Bronchial epithelial cell (primary cell): ENCODE results near the gene CYTIP. TPM values are rescaled to one million over a fixed set of nuclear protein-coding genes. Genes with fewer than 3 reads are reported as not detected.
A peak's percentile ranks its signal among the peaks of the same experiment; 100 is the strongest.
"Not testable (repeated sequence)": the region's sequence is repeated elsewhere in the genome, so short reads cannot be mapped to it uniquely, and the experiment has no call there.

ENCODE experiments used
- DNase-seq: peaks from one replicate; pipeline ENCODE4 v3.0.0-alpha.2; 2010; ENCODE audit warnings: low read depth
- FAIRE-seq: peaks from 2 replicates; lab custom pipeline; 2011; peaks lifted over from hg19 to GRCh38; lab: Jason Lieb, UNC
- H3K27me3 ChIP-seq: 2 replicates; pipeline ENCODE4 v1.5.1; 2011; ENCODE audit warnings: low read length; ENCODE audit not compliant: control insufficient read depth, insufficient read depth
- H3K36me3 ChIP-seq: 2 replicates; pipeline ENCODE4 v1.5.1; 2011; ENCODE audit warnings: low read length; ENCODE audit not compliant: control insufficient read depth, insufficient read depth
- H3K4me3 ChIP-seq: 2 replicates; pipeline ENCODE4 v1.5.1; 2011; ENCODE audit warnings: mild to moderate bottlenecking, low read depth, low read length, control low read depth
- total RNA-seq: library from RNA; depleted of rRNA; stranded (reverse); fragments of >200 nt; gene quantifications from 2 replicates; pipeline ENCODE4 v1.2.1, GENCODE V29; 2014
- TF ChIP-seq, protein P1 (sequence below): IDR thresholded peaks from 2 replicates; pipeline ENCODE4 v1.5.1; 2011; ENCODE audit warnings: mild to moderate bottlenecking, moderate library complexity, low read length, control low read depth, inconsistent platforms; ENCODE audit not compliant: insufficient read depth, severe bottlenecking

The CYTIP gene
- total RNA-seq, 1 donor from 2014 or later, result not detected

GRCh38 chr2:157414050-157414449, 29.8 kb downstream of the CYTIP start:
- H3K27me3 ChIP-seq, result no peaks in the 10 kb centered on the region
- DNase-seq (no peak), FAIRE-seq (no peak)
- TF ChIP-seq, protein P1, sequence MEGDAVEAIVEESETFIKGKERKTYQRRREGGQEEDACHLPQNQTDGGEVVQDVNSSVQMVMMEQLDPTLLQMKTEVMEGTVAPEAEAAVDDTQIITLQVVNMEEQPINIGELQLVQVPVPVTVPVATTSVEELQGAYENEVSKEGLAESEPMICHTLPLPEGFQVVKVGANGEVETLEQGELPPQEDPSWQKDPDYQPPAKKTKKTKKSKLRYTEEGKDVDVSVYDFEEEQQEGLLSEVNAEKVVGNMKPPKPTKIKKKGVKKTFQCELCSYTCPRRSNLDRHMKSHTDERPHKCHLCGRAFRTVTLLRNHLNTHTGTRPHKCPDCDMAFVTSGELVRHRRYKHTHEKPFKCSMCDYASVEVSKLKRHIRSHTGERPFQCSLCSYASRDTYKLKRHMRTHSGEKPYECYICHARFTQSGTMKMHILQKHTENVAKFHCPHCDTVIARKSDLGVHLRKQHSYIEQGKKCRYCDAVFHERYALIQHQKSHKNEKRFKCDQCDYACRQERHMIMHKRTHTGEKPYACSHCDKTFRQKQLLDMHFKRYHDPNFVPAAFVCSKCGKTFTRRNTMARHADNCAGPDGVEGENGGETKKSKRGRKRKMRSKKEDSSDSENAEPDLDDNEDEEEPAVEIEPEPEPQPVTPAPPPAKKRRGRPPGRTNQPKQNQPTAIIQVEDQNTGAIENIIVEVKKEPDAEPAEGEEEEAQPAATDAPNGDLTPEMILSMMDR, result no peak
- H3K36me3 ChIP-seq, result no peaks in the 10 kb centered on the region
- H3K4me3 ChIP-seq, result no peak overlapping the region

- Histone ChIP-seq H3K27me3 (no peaks in the 10 kb centered on the region), H3K4me3 (no peak overlapping the region), H3K36me3 (no peaks in the 10 kb centered on the region)
- TF ChIP-seq, protein P1, result no peak
- FAIRE-seq, result no peak
- DNase-seq, result no peak
Measured at GRCh38 chr2:157413326-157414035, 30.4 kb downstream of the CYTIP start.

DNA sequence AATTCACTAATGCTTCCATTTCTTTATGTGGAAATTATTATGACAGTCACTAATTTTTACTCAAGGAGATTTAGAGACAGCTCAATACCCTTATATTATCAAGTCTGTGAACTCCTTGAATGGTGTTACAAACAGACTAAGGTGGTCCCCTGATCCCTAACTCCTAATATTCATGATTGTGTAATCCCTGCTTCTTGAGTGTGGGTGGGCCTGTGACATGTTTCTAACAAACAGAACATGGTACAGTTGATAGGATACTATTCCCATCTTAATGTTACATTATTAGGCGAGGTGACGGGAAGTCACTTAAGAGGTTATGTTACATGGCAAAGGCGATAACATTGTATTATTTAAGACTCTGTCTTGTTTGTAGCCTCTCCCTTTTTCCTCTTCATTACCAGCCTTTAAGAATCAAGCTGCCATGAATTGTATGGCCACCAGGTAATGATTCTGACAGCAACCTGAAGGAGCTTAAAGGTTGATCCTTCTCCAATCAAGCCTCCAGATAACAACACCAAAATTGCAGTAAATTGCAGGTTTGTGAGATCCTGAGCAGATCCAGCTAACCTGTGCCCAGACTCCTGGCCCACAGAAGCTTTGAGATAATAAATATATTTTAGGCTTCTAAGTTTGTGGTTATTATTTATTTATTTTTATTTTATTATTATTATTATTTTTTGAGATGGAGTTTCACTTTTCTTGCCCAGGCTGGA, 32.1 kb downstream of the CYTIP start:
- Histone ChIP-seq H3K27me3 (no peaks in the 10 kb centered on the region), H3K36me3 (no peaks in the 10 kb centered on the region), H3K4me3 (no peak overlapping the region)
- FAIRE-seq, result no peak
- TF ChIP-seq, protein P1, result no peak
- no peak for DNase-seq

GRCh38 chr2:157405398-157405797, 38.5 kb downstream of the CYTIP start:
- H3K36me3 ChIP-seq, H3K4me3 ChIP-seq, FAIRE-seq, H3K27me3 ChIP-seq, DNase-seq: not testable (repeated sequence)

- no peaks in the 10 kb centered on the region for H3K27me3 ChIP-seq
- TF ChIP-seq, protein P1, result no peak
- DNase-seq (peak; percentile 87), FAIRE-seq (no peak)
- no peaks in the 10 kb centered on the region for H3K36me3 ChIP-seq
- no peak overlapping the region for H3K4me3 ChIP-seq
Measured at GRCh38 chr2:157404363-157404762, 39.5 kb downstream of the CYTIP start.

- FAIRE-seq, H3K36me3 ChIP-seq, H3K27me3 ChIP-seq, DNase-seq, H3K4me3 ChIP-seq: not testable (repeated sequence)
Measured at GRCh38 chr2:157402801-157403485, 40.9 kb downstream of the CYTIP start.
